Transverse colon (tissue), 4 donors: ENCODE measurements around the gene PLCH1. TPM values are rescaled to one million over a fixed set of nuclear protein-coding genes. Genes with fewer than 3 reads are reported as not detected.

Source experiments
- DNase-seq: peaks from one replicate; pipeline ENCODE4 v3.0.0-alpha.2; 2019
- H3K27ac ChIP-seq, 4 donors: fragments of 200-600 bp; sonication (generic); 2 replicates each; pipeline ENCODE4 v1.5.1; 2016 to 2018; ENCODE audit warnings: inconsistent platforms in 4 of 4
- H3K27me3 ChIP-seq: fragments of 200-600 bp; sonication (generic); 2 replicates; pipeline ENCODE4 v1.5.1; 2017; ENCODE audit warnings: inconsistent platforms
- H3K36me3 ChIP-seq, 4 donors: fragments of 200-600 bp; sonication (generic); 2 replicates each; pipeline ENCODE4 v1.5.1; 2017 to 2019; ENCODE audit warnings: inconsistent platforms in 4 of 4
- H3K4me1 ChIP-seq, 4 donors: fragments of 200-600 bp; sonication (generic); 2 replicates each; pipeline ENCODE4 v1.5.1; 2017 to 2020; ENCODE audit warnings: inconsistent platforms in 4 of 4
- H3K4me3 ChIP-seq, 4 donors: fragments of 200-600 bp; sonication (generic); 1 replicate in 1 of 4; 2 replicates in 3 of 4; pipeline versions ENCODE4 v1.5.1 to v1.6.1; 2017 to 2019; ENCODE audit warnings: inconsistent platforms in 4 of 4
- H3K9me3 ChIP-seq, 2 donors: fragments of 200-600 bp; sonication (generic); 2 replicates each; pipeline ENCODE4 v1.5.1; 2017 to 2019; ENCODE audit warnings: inconsistent platforms in 2 of 2
- CTCF ChIP-seq, 5 experiments: fragments of 200-600 bp in 3 of 5; fragments of 450-650 bp in 2 of 5; sonication (generic) in 3 of 5; IDR thresholded peaks; 1 replicate in 2 of 5; 2 replicates in 3 of 5; pipeline ENCODE4 v1.5.1; 2016 to 2017; ENCODE audit warnings: antibody characterized with exemption in 5 of 5, inconsistent platforms in 3 of 5, mild to moderate bottlenecking in 2 of 5, moderate library complexity in 1 of 5
- EP300 ChIP-seq: sonication (generic); formaldehyde crosslinking; IDR thresholded peaks from one replicate; pipeline ENCODE4 v1.6.1; 2017; ENCODE audit warnings: antibody characterized with exemption, low read depth
- POLR2A ChIP-seq: fragments of 450-650 bp; IDR thresholded peaks from one replicate; pipeline ENCODE4 v1.6.1; 2016; ENCODE audit warnings: antibody characterized with exemption, mild to moderate bottlenecking, moderate library complexity
- POLR2AphosphoS5 ChIP-seq, 3 donors: sonication (generic); formaldehyde crosslinking; IDR thresholded peaks; one replicate each; pipeline ENCODE4 v1.6.1; 2016; ENCODE audit warnings: antibody characterized with exemption in 3 of 3
- WGBS, 2 donors: methylation state at CpG; one replicate each; pipeline ENCODE4 v1.1.5; 2018; ENCODE audit warnings: low coverage in 1 of 2; 5-methylcytosine and 5-hydroxymethylcytosine counted together
- in situ Hi-C, 4 donors: fragments of 200-750 bp; cut with MboI; loops; one replicate each; pipeline versions ENCODE4 v1.15.0 to v1.15.1; 2017; ENCODE audit warnings: low sequenced_read_pairs in 3 of 4, low pct_ligation_motif_present in 1 of 4, low pct_unique_long_range_greater_than_20kb in 1 of 4
- intact Hi-C: fragments of 100-400 bp; cut with DNase I; formaldehyde crosslinking; loops from one replicate; pipeline ENCODE4 v1.15.1; 2023; ENCODE audit warnings: low total_unique reads
- total RNA-seq, 4 donors: library from RNA; depleted of rRNA; stranded (reverse); fragments of >200 nt; gene quantifications; one replicate each; pipeline ENCODE4 v1.1.0, GENCODE V29; 2016

Gene PLCH1
- total RNA-seq, 4 donors from 2014 or later, result 8.2 to 33.4 (median 8.5) TPM

GRCh38 chr3:155377071-155377470 lies 367.8 kb downstream of the PLCH1 start:
- H3K4me3 ChIP-seq, result no peak overlapping the region
- DNase-seq, result no peak
- no peaks in the 10 kb centered on the region for H3K4me1 ChIP-seq
- H3K9me3 ChIP-seq, result no peaks in the 10 kb centered on the region
- H3K27me3 ChIP-seq, result no peaks in the 10 kb centered on the region
- 85 to 86% methylated on average over 2 of the region's 2 CpGs for WGBS, 2 donors
- intact Hi-C loops, result no loop called here
- in situ Hi-C loops, result no loop called here
- H3K36me3 ChIP-seq, result no peaks in the 10 kb centered on the region
- H3K27ac ChIP-seq, result no peak overlapping the region
- TF ChIP-seq CTCF (IDR thresholded peaks at IDR 0.05), result no peak
- TF ChIP-seq POLR2A, result no peak
- TF ChIP-seq POLR2AphosphoS5 (IDR thresholded peaks at IDR 0.05), result no peak
- TF ChIP-seq EP300, result no peak

DNA sequence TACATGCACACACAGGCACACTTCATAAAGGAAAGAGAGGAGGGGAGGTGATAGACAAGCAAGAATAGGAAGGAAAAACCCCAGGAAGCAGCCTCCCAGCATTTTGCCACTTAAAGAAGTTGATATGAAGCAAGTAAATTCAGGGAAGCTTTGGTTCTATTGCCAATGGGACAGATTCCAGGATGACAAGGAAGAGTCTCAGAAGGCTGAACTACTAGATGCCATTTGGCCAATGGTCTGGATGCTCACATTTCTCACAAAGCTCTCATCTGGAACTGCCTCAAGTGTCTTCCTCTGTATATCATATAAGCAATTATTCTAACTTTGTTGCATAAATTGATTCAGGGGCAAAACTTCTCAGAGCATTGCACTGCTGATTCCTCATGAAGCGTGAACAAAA lies 372.6 kb downstream of the PLCH1 start:
- WGBS, 2 donors, result 73 to 86% methylated on average over 1 of the region's 1 CpG
- no peaks in the 10 kb centered on the region for H3K9me3 ChIP-seq
- no peaks in the 10 kb centered on the region for H3K27me3 ChIP-seq
- TF ChIP-seq CTCF (IDR thresholded peaks at IDR 0.05), result no peak
- no peak for TF ChIP-seq POLR2AphosphoS5 (IDR thresholded peaks at IDR 0.05)
- no peak for TF ChIP-seq POLR2A
- TF ChIP-seq EP300, result no peak
- in situ Hi-C loops, result no loop called here
- intact Hi-C loops, result no loop called here
- no peak overlapping the region for H3K27ac ChIP-seq
- no peak overlapping the region for H3K4me3 ChIP-seq
- H3K4me1 ChIP-seq, result no peaks in the 10 kb centered on the region
- no peaks in the 10 kb centered on the region for H3K36me3 ChIP-seq
- DNase-seq, result no peak

DNA sequence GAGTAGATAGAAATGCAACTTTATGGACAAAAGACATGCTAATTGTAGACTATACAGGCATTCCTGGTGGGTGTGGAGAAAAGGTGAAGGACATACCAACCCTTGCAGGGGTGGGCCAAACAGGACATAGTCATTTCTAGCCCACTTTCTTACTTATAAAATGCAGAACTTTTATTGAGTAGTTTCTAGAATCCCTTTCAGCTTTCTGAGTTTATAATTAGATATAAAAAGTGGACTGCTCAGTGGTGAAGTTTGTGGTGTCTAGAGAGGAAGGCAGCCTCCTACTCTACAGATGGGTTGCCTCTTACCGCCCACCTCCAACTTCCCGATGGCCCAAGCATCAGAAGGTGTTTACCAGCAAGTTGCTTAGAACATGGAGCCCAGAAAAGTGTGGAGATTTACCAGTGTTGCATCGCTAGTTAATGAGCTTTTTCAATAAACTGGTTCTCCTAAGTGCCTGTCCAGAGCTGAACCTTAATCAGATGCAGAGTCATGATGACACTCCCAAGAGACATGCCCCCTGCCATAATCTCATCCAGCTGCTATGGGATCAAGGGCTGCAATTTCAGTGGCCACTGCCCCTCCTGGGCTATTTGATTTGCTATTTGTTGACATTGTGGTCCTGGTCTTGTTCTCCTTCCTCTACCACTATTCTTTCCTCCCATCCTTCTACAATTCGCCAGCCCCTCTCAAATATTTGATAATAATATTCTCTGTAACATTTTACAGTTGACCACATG lies 373.9 kb downstream of the PLCH1 start:
- no peak for TF ChIP-seq EP300
- TF ChIP-seq POLR2AphosphoS5 (IDR thresholded peaks at IDR 0.05), result no peak
- TF ChIP-seq POLR2A, result no peak
- no peak for TF ChIP-seq CTCF (IDR thresholded peaks at IDR 0.05)
- Histone ChIP-seq H3K9me3 (peaks cover 0 to 2% of the 10 kb centered on the region in 2 donors), H3K27ac (no peak overlapping the region), H3K36me3 (no peaks in the 10 kb centered on the region), H3K27me3 (no peaks in the 10 kb centered on the region), H3K4me1 (no peaks in the 10 kb centered on the region), H3K4me3 (no peak overlapping the region)
- WGBS, 2 donors, result 80 to 86% methylated on average over 2 to 4 of the region's 4 CpGs
- intact Hi-C loops, result no loop called here
- in situ Hi-C loops, result no loop called here
- no peak for DNase-seq

DNA sequence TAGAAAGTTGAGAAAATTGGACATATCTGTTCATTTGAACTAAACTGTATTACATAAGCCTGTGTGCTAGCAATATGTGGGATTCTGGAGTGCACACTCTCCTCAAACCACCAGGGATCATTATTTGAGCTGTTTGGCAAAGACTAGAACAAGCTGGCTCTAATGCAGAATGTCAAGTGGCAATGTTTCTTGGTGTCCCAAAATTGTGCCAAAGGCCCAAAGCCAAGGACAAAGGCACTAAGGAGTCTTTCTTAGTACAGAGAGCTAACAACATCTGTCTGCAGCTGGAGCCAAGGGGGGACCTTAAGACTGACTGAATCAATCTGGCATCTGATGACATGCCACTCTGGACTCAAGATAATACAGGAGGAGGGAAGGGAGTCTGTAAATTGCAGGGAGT lies 374.7 kb downstream of the PLCH1 start:
- H3K27me3 ChIP-seq, result no peaks in the 10 kb centered on the region
- no peak for TF ChIP-seq CTCF (IDR thresholded peaks at IDR 0.05)
- no peak for TF ChIP-seq EP300
- no peak for TF ChIP-seq POLR2A
- peak in 1 of 3 donors; percentile 20 for TF ChIP-seq POLR2AphosphoS5 (IDR thresholded peaks at IDR 0.05)
- no peaks in the 10 kb centered on the region for H3K36me3 ChIP-seq
- in situ Hi-C loops (no loop called here), intact Hi-C loops (no loop called here)
- no peak for DNase-seq
- no peaks in the 10 kb centered on the region for H3K4me1 ChIP-seq
- H3K4me3 ChIP-seq, result no peak overlapping the region
- H3K27ac ChIP-seq, result no peak overlapping the region
- H3K9me3 ChIP-seq, result peaks cover 4 to 10% of the 10 kb centered on the region in 2 donors
